Stimulated activated CD8-positive, alpha-beta memory T cell treated with anti-CD3 and anti-CD28 coated beads, Interleukin-15, amount 100 ng/mL, for 1 hour (primary cell): ENCODE data around the gene MGAT5.

Experiments used
- DNase-seq: peaks from one replicate; pipeline ENCODE4 v3.0.0-alpha.2; 2020; ENCODE audit warnings: low read depth

The MGAT5 gene

GRCh38 chr2:134336921-134337320, 83.0 kb downstream of the MGAT5 start:
- no peak for DNase-seq

GRCh38 chr2:134337631-134338030, 83.8 kb downstream of the MGAT5 start:
- no peak for DNase-seq

DNA sequence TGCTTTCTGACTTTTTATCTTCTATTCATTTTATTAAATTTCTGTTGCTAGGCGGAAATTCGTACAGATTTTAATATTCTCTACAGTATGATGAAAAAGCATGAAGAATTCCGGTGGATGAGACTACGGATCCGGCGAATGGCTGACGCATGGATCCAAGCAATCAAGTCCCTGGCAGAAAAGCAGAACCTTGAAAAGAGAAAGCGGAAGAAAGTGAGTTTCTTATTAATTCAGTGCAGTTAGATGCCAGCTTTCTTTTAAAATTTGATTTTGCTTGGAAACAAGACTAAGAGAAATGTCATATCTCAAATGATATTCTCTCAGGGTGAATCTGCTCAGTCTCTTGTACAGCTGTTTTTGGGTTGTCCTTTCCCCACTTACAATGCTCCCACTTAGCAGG, 84.3 kb downstream of the MGAT5 start:
- no peak for DNase-seq

- no peak for DNase-seq
Measured at GRCh38 chr2:134341476-134341875, 87.6 kb downstream of the MGAT5 start.

- no peak for DNase-seq
Measured at GRCh38 chr2:134344954-134345697, 91.3 kb downstream of the MGAT5 start.

GRCh38 chr2:134346141-134346540, 92.3 kb downstream of the MGAT5 start:
- no peak for DNase-seq

GRCh38 chr2:134347756-134348155, 93.9 kb downstream of the MGAT5 start:
- DNase-seq = no peak

DNA sequence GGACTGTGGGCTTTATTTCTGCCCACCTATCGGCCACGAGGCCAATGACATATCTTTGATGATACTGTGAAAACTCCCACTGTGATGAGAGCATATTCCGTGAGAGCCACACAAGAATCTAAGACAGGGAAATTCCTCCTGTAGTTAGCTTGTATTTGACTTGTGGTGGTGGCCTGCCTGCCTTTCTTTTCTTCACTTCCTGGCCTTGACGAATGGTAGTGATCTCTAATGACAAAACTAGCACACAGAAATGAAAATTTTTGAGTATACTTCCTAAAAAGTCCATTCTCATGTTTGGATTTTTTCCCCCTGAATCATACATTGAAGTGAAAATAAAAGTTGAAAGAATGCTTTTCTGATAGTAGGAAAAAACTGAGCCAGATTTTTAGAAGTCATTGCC, 94.4 kb downstream of the MGAT5 start:
- no peak for DNase-seq

GRCh38 chr2:134348760-134349159, 94.9 kb downstream of the MGAT5 start:
- no peak for DNase-seq

DNA sequence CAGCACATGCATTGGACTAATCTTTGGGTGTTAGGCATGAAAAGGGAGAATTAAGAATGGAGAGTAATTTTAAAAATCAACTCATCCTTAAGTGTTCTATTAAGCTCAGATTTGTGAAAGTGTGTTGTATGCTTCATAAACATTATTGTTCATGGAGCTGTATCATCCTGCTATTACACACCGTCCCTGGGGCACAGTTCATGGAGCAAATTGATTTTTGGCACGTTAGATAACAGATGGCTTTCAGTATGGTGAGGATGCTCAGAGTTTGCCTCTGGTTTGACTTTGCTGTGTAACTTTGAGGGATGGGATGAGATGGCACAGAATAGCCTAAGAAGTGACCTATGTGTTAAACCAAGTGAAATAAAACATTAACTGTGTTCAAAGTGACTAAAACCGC, 97.1 kb downstream of the MGAT5 start:
- no peak for DNase-seq

DNA sequence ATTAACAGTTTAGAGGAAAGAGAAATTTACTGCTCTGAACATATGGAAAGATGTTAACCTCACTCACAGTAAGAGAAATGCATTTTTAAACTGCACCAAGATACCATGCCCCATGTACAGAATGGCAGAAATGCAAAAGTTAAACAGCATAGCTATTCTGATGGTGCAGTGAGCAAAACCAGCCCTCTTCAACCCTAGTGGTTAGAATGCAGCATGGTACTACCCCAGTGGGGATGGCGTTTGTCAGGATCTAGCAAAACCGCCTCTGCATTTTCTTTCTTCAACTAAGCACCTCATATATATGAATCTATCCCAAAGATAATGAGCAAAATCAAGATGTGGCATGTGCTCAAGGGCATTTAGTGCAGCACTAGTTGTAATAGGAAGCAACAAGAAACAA, 98.0 kb downstream of the MGAT5 start:
- no peak for DNase-seq

- no peak for DNase-seq
Measured at GRCh38 chr2:134352844-134353243, 99.0 kb downstream of the MGAT5 start.

DNA sequence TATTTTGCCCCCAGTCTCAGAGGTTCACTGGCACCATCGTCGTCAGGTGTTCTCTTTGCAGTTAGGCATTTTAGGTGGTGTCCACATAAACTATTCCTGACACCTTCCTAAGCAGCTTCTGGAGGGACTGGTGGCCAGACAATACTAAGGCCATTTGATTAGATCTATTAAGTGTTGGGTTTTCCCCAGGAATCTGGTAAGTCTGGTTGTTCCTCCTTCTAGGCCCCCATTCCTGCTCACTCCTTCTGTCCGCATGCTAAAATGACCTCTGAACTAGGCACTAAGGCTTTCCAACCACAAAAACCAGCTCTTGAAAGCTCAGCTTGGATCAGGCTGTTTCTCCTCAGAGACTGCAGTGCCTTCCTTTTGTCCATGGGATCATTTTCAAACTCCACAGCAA, 100.7 kb downstream of the MGAT5 start:
- DNase-seq = no peak

DNA sequence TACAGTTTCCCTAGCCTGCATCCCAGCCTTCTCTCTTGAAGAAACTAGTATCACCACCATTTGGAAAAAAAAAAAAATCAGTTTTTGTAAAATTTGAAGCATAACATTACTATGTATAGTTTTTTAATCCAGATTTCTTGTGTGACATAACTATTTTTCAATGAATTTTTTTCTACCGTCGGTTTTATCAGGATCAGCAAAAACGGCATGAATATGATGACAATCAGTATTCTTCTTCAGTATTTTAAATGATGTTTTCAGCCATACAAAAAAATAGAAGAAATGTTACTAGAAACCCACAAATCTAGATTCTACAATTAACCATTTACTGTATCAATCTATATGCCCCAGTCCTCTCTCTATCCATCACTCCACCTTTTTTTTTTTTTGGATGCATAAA, 103.9 kb downstream of the MGAT5 start:
- no peak for DNase-seq

GRCh38 chr2:134359367-134360081, 105.7 kb downstream of the MGAT5 start:
- DNase-seq = no peak

DNA sequence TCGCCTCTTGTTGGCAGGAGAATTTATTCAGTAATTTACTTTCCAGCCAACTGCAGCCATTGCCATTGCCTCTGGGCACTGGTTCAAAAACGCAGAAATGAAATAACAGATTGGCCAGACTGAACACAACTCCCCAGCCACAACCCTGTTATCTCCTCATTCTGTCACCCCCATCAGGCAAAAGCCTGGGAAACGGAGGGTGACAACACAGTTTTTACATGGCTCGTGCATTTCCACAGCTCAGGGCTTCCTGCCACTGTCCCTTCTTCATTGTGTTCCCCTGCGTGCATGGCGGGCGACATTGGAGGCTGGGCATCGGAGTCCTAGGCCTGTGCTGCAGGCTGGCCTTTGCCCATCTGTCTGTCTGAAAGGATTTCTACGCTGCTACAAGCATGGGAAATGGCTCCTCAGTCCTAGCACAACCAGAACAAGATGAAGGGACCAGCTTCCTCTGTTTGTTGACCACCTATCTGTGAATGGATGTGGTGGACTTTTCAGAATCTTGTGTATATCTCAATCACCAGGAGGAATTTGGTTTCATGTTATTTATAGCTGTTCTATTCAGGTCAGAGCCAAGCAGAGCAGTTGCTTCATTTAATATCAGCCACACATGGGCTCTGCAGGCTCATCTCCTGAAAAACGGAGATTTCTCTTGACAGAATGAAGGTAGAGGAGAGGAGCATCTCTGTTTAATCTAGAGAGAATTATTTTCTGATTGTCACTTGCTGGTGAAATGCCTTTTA, 107.0 kb downstream of the MGAT5 start:
- no peak for DNase-seq

DNA sequence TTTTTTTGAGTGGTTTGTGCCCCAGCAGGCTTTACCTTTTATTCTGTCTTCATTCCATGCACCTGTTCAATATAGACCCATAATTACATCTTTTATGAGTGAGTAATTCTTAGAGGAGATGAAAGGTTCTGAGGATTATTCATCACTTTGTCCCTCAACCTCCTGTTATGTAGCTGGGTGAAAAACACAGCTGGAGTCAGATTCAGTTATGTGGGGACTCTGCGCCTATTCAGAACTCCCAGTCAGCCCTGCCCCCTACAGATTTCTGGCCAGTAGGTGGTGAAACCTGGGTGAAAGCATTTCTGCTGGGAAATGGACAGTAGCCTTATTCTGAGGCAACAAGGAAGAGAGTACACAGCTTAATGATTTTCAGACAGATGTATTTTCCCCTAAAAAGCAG, 107.8 kb downstream of the MGAT5 start:
- DNase-seq = no peak

DNA sequence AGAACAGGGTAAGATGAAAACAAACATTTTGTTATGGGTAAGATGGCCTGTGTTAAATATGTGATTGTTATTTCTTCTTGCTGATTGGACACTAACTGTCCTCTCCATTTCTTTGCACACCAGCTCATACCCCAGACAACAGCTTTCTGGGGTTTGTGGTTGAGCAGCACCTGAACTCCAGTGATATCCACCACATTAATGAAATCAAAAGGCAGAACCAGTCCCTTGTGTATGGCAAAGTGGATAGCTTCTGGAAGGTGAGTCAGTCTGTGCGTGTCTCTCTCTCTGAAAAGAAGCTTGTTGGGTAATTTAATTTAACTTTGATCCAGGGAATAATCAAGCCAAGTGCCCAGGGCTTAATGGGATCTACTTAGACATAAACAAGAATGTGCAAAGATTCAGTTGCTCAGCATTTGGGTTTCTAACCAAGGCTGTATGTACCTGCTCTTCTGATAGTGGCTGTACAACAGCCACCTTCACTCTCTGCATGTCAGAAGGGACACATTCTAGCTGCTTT, 108.3 kb downstream of the MGAT5 start:
- no peak for DNase-seq

GRCh38 chr2:134362740-134363139, 108.9 kb downstream of the MGAT5 start:
- no peak for DNase-seq

- DNase-seq = no peak
Measured at GRCh38 chr2:134365356-134365755, 111.5 kb downstream of the MGAT5 start.

GRCh38 chr2:134366359-134366758, 112.5 kb downstream of the MGAT5 start:
- DNase-seq = no peak

- DNase-seq = no peak
Measured at GRCh38 chr2:134367213-134367612, 113.3 kb downstream of the MGAT5 start.
